ENCODE results near the gene COL4A2.

The COL4A2 gene

DNA sequence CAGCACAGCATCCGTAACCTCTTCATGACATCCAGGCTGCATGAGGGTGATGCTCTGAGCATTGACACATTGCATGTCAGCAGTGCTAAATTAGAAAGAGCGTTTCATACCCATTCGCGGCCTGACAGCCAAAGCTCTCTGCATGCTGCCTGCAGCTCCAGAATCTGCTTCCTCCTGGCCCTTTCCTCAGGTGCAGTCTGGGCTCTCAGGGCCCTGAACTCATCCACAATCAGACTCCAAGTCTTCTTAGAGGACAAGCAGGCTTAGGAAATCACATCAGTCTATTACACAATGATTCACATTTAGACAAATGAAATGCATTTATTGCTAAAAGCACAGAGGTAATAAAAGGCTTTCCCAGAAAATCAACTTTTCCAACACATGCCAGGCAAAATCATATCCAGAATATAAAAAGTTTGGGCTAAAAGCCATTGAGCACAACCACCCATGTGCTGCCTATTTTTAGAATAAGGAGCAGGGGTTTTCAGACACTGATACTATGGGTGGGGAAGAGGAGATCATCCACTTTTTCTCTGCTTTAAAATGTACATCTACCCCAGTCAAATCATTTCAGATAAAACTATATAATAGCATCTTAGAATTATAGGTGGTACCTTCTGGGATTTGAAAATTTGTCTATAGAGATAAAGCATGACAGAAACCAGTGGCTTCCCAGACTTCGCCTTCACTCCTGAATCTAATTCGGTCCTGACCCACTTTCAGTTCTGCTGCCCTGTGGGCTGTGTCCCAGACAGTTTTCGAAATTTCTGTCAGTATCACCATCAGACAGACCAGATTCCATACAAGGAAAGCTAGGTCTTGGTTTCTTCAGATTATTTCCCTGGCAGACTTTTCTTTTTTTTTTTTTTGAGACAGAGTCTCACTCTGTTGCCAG lies 109.3 kb downstream of the COL4A2 start:
- TF ChIP-seq, protein P1, sequence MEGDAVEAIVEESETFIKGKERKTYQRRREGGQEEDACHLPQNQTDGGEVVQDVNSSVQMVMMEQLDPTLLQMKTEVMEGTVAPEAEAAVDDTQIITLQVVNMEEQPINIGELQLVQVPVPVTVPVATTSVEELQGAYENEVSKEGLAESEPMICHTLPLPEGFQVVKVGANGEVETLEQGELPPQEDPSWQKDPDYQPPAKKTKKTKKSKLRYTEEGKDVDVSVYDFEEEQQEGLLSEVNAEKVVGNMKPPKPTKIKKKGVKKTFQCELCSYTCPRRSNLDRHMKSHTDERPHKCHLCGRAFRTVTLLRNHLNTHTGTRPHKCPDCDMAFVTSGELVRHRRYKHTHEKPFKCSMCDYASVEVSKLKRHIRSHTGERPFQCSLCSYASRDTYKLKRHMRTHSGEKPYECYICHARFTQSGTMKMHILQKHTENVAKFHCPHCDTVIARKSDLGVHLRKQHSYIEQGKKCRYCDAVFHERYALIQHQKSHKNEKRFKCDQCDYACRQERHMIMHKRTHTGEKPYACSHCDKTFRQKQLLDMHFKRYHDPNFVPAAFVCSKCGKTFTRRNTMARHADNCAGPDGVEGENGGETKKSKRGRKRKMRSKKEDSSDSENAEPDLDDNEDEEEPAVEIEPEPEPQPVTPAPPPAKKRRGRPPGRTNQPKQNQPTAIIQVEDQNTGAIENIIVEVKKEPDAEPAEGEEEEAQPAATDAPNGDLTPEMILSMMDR (IDR thresholded peaks at IDR 0.05; ENCODE audit: borderline replicate concordance, insufficient read depth, low read depth, low read length), result no peak
- H3K4me3 ChIP-seq (ENCODE audit: low read depth, low read length), result no peak overlapping the region

DNA sequence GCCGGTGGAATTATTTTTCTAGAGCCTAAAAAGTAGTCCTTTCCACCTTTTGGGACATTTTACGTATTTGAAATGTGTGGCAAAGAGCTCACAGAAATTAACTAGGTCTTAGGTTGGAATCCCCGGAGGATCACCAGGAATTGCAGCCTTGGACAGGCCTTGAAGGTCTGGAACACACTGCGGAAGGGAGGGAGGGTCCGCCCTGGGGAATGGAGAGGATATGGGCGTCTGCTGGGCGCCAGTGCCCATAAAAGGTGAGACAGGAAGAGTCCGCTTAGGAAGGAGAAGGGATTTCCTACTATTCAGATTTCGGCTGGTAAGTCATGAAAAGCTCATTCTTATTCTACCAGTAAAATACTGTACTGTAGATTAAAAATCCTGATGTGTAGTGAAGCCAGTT lies 111.9 kb downstream of the COL4A2 start:
- H3K4me3 ChIP-seq (ENCODE audit: low read depth, low read length), result no peak overlapping the region
- TF ChIP-seq, protein P1 (IDR thresholded peaks at IDR 0.05; ENCODE audit: borderline replicate concordance, insufficient read depth, low read depth, low read length), result no peak

DNA sequence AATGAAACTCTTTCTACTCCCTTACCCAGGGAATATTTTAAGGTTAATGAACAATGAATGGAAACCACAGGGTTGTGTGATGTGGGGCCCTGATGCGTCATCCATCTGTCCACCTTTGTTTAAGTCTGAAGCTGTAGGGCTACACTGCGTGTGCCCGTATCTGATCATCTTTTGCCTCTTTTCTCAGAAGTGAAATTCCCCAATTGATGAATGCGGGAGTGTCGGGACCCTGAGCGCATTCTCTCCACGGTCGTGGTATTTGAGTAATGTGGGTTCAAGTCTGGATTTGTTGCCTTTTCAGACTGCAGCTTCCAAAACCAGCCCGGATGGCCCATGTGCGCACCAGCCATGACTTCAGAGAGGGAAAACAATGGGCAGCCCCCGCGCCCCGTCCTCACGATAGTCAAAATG lies 112.3 kb downstream of the COL4A2 start:
- TF ChIP-seq, protein P1 (IDR thresholded peaks at IDR 0.05; ENCODE audit: borderline replicate concordance, insufficient read depth, low read depth, low read length), result no peak
- H3K4me3 ChIP-seq (ENCODE audit: low read depth, low read length), result no peak overlapping the region

DNA sequence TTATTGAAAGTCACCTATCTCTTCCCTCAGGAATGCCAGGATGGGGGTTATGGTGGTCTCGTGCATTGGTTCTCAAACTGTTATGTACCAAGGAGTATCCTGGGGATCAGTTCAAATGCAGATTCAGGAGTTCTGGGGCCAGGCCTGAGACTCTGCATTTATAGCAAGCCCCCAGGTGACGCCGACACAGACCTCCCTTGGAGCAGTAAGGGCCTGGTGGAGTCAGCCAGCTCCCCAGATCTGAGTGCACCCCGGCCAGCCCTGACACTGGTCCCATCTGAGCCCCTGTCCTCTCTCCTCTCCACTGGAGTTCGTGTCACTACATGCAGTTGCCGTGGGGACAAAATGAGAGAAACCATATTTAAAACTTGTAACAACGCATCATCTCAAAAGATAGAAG lies 112.9 kb downstream of the COL4A2 start:
- TF ChIP-seq, protein P1 (IDR thresholded peaks at IDR 0.05; ENCODE audit: borderline replicate concordance, insufficient read depth, low read depth, low read length), result no peak
- H3K4me3 ChIP-seq (ENCODE audit: low read depth, low read length), result no peak overlapping the region

DNA sequence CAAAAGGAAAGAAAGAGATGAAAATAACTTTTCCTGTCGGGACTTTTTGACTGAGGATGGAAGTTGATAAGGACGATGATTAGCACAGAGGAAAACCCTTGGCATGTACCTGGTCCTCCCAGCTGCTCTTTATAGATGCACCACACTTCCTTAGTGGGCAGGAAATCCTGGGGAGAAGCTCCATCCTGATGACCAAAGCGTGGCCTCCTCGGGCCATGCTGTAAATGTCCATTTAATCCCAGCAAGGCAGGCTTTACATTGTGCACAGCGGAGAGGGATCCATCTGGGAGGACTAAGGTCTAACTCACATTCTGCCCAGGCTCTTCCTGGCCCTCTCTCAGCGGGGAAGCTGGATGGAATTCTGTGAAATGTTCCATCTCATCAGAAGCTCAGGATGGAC lies 113.5 kb downstream of the COL4A2 start:
- TF ChIP-seq, protein P1 (IDR thresholded peaks at IDR 0.05; ENCODE audit: borderline replicate concordance, insufficient read depth, low read depth, low read length), result no peak
- H3K4me3 ChIP-seq (ENCODE audit: low read depth, low read length), result no peak overlapping the region

DNA sequence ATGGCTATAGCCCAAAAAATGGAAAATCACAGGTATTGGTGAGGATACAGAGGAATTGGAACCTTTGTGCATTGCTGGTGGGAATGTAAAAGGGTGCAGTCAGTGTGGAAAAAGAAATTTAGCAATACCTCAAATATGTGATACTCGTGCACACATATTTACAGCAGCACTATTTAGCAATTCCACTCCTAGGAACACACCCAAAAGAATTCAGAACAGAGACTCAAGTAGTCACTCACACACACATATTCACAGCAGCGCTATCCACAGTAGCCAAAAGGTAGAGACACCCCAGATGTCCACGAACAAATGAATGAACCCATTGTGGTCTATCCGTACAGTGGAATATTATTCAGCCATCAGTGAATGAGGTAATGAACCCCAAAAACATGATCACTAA lies 114.0 kb downstream of the COL4A2 start:
- no peak overlapping the region for H3K4me3 ChIP-seq (ENCODE audit: low read depth, low read length)
- TF ChIP-seq, protein P1 (IDR thresholded peaks at IDR 0.05; ENCODE audit: borderline replicate concordance, insufficient read depth, low read depth, low read length), result no peak
